BJ (cell line): Measurements from ENCODE around the gene ZFHX2. TPM values are rescaled to one million over a fixed set of nuclear protein-coding genes. Genes with fewer than 3 reads are reported as not detected.
"Not testable (repeated sequence)": the region's sequence is repeated elsewhere in the genome, so short reads cannot be mapped to it uniquely, and the experiment has no call there.

Source experiments
- CTCF ChIA-PET: fragments of 350-600 bp; formaldehyde crosslinking; extraction: SDS; loops from one replicate; lab custom pipeline; 2021; ENCODE audit warnings: antibody characterized with exemption, inconsistent platforms; lab: Yijun Ruan, JAX
- POLR2A ChIA-PET: fragments of 300-600 bp; sonication (Branson Sonifier 250); formaldehyde crosslinking; extraction: SDS; loops from one replicate; lab custom pipeline; 2021; ENCODE audit warnings: antibody characterized with exemption; lab: Charles Lee
- DNase-seq: peaks from one replicate; pipeline ENCODE4 v3.0.0-alpha.2; 2011; ENCODE audit warnings: low read depth
- H3K27me3 ChIP-seq: 2 replicates; pipeline ENCODE4 v1.6.0; 2011; ENCODE audit warnings: low read length; ENCODE audit not compliant: control insufficient read depth, insufficient read depth
- H3K36me3 ChIP-seq: 2 replicates; pipeline ENCODE4 v1.5.1; 2011; ENCODE audit warnings: low read length; ENCODE audit not compliant: control insufficient read depth, insufficient read depth
- H3K4me3 ChIP-seq: 2 replicates; pipeline ENCODE4 v1.5.1; 2011; ENCODE audit warnings: low read depth, mild to moderate bottlenecking, control low read depth, low read length
- polyA plus RNA-seq: library from polyadenylated mRNA; depleted of rRNA; stranded (reverse); fragments of >200 nt; gene quantifications from 2 replicates; pipeline ENCODE4 v1.2.3, GENCODE V29; 2011
- TF ChIP-seq, protein P1 (sequence below): IDR thresholded peaks from 2 replicates; pipeline ENCODE4 v1.5.1; 2011; ENCODE audit warnings: low read depth, mild to moderate bottlenecking, control low read depth, inconsistent platforms, low read length, moderate library complexity; ENCODE audit not compliant: insufficient read depth

The ZFHX2 gene
- polyA plus RNA-seq, 1 experiment = 0.28 TPM

DNA sequence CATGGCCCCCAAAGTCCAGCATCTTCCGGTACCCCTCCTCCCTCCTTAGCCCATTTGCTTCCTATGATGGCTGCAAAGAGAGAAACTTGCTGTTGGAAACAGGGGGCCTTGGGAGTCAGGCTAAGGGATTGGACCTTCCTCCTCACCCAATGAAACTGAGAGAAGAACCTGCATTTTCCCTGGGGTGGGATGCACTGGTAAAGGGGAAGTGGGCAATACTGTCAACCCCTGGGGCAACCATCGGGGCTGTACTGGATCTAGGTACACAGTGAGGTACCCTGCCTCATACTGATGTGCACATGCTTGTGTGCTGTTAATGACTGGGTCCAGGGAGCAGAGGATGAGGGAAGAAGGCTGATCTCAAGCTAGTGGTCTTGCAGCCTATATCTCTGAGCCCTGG lies 38.0 kb upstream of the ZFHX2 start:
- POLR2A ChIA-PET = no interaction called here
- Histone ChIP-seq H3K27me3 (no peaks in the 10 kb centered on the region), H3K4me3 (no peak overlapping the region), H3K36me3 (no peaks in the 10 kb centered on the region)
- no peak for DNase-seq
- TF ChIP-seq, protein P1, sequence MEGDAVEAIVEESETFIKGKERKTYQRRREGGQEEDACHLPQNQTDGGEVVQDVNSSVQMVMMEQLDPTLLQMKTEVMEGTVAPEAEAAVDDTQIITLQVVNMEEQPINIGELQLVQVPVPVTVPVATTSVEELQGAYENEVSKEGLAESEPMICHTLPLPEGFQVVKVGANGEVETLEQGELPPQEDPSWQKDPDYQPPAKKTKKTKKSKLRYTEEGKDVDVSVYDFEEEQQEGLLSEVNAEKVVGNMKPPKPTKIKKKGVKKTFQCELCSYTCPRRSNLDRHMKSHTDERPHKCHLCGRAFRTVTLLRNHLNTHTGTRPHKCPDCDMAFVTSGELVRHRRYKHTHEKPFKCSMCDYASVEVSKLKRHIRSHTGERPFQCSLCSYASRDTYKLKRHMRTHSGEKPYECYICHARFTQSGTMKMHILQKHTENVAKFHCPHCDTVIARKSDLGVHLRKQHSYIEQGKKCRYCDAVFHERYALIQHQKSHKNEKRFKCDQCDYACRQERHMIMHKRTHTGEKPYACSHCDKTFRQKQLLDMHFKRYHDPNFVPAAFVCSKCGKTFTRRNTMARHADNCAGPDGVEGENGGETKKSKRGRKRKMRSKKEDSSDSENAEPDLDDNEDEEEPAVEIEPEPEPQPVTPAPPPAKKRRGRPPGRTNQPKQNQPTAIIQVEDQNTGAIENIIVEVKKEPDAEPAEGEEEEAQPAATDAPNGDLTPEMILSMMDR = no peak
- CTCF ChIA-PET = interaction anchor here (0.6 to 4.0 kb wide), 15 partner anchors 9 to 344 kb away, joined by 3 to 35 read pairs (median 4); partner anchors contain the start of gene AP1G2

DNA sequence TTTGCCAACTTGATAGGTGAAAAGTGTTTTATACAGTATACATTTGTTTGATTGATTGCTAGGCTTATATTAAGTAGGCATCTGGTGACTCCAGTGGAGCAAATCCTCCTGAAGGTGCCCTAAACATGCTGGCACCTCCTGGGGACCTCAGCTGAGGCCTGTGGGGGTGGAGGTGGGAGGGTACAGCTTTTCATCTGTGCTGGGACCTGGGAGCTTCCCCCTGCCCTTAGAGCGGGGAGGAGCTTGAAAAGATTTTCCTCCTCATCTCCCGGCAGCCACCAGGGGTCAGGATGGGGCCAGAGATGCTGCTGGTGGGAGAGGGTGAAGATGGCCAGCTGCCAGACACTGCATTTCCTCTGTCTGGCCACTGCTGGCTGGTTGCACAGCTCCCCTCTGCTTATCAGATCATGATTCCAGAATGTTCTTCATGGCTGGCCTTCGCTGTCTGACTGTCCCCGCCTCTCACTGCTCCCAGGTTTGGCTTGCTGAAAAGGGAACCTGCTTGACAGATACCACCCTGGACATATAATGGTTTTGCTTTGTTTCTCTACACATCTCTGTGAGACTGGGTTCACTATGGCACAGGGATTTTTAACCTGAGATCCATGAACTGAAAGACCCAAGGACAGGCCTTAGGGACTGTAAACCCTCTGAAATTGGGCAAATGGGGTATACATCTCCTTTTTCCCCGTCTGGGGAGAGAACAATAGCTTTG lies 37.5 kb upstream of the ZFHX2 start:
- POLR2A ChIA-PET = no interaction called here
- peak; percentile 13 for DNase-seq
- CTCF ChIA-PET = interaction anchor here (0.5 to 4.0 kb wide), 23 partner anchors 8 to 963 kb away, joined by 3 to 35 read pairs (median 3); partner anchors contain the start of genes AP1G2 and JPH4
- no peaks in the 10 kb centered on the region for H3K36me3 ChIP-seq
- no peak overlapping the region for H3K4me3 ChIP-seq
- TF ChIP-seq, protein P1 = peak; percentile 83
- H3K27me3 ChIP-seq = no peaks in the 10 kb centered on the region

DNA sequence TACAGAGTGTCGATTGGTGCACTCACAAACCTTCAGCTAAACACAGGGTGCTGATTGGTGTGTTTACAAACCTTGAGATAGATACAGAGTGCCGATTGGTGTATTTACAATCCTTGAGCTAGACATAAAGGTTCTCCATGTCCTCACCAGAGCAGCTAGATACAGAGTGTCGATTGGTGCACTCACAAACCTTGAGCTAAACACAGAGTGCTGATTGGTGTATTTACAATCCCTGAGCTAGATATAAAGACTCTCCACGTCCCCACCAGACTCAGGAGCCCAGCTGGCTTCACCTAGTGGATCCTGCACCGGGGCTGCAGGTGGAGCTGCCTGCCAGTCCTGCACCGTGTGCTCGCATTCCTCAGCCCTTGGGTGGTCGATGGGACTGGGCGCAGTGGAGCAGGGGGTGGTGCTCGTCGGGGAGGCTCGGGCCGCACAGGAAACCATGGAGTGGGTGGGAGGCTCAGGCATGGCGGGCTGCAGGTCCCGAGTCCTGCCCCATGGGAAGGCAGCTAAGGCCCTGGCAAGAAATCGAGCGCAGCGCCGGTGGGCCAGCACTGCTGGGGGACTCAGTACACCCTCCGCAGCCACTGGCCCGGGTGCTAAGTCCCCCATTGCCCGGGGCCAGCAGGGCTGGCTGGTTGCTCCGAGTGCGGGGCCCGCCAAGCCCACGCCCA lies 33.1 kb upstream of the ZFHX2 start:
- DNase-seq, CTCF ChIA-PET, H3K4me3 ChIP-seq, POLR2A ChIA-PET, H3K27me3 ChIP-seq, H3K36me3 ChIP-seq: not testable (repeated sequence)

DNA sequence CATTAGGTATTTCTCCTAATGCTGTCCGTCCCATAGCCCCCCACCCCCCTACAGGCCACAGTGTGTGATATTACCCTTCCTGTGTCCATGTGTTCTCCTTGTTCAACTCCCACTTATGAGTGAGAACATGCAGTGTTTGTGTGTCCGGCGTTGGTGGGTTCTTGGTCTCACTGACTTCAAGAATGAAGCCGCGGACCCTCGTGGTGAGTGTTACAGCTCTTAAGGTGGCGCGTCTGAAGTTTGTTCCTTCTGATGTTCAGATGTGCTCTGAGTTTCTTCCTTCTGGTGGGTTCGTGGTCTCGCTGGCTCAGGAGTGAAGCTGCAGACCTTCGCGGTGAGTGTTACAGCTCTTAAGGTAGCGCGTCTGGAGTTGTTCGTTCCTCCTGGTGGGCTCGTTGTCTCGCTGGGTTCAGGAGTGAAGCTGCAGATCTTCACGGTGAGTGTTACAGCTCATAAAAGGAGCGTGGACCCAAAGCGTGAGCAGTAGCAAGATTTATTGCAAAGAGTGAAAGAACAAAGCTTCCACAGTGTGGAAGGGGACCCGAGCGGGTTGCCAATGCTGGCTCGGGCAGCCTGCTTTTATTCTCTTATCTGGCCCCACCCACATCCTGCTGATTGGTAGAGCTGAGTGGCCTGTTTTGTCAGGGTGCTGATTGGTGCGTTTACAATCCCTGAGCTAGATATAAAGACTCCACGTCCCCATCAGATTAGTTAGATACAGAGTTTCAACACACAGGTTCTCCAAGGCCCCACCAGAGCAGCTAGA lies 32.4 kb upstream of the ZFHX2 start:
- CTCF ChIA-PET, H3K36me3 ChIP-seq, POLR2A ChIA-PET, DNase-seq, H3K27me3 ChIP-seq, H3K4me3 ChIP-seq: not testable (repeated sequence)

DNA sequence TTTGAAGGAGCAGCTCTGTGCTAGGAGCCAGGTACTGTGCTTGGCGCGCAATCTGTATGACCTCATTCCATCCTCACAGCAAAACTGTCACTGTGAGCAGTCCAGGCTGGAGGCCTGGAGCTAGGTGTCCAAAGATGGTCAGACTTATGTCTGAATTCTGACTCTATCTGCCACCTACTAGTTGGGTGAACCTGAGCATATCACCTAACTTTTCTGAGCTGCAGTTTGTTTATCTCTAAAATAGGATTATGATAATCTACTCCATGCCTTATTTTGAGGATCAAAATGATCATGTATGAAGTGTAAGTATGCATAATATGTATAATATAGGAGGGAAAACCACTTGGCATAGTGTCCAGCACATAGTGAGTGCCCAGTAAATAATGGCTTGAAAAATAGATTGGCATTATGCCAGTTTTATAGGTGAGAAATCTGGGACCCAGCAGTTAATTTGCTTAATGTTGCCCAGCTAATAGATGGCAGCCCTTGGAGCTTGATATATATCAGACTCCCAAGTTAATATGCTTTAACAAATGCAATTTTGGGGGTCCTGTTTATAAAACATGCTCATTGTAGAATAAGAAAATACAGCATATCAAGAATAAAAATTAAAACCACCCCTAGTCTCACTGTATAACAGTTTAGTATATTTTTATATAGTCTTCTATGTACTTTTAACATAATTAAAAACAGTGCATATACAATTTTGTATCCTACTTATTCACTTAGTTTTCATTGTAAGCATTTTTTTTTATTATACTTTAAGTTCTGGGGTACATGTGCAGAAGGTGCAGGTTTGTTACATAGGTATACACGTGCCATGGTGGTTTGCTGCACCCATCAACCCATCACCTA lies 31.6 kb upstream of the ZFHX2 start:
- CTCF ChIA-PET = interaction anchor here (1.1 kb wide), 2 partner anchors 23 to 49 kb away, joined by 3 to 4 read pairs; no protein-coding TSS in a partner anchor
- H3K4me3 ChIP-seq = no peak overlapping the region
- POLR2A ChIA-PET = no interaction called here

More for the DNA sequence above, 31.6 kb upstream of the ZFHX2 start:
- TF ChIP-seq, protein P1 = no peak
- H3K27me3 ChIP-seq = peaks cover 9% of the 10 kb centered on the region
- no peak for DNase-seq
- no peaks in the 10 kb centered on the region for H3K36me3 ChIP-seq
